GM23338 (cell line): ENCODE data around the gene SCFD2. TPM values are rescaled to one million over a fixed set of nuclear protein-coding genes. Genes with fewer than 3 reads are reported as not detected.

ENCODE experiments used
- ATAC-seq: fragments of 200-7000 bp; cut with Tn5 transposase; 3 replicates; pipeline ENCODE4 v1.9.1; 2020
- DNase-seq: peaks from one replicate; pipeline ENCODE4 v3.0.0-alpha.2; 2015; ENCODE audit warnings: low spot score
- H2AFZ ChIP-seq: fragments of 200-600 bp; sonication (generic); 2 replicates; pipeline ENCODE4 v1.8.0; 2016; ENCODE audit warnings: antibody characterized with exemption, mild to moderate bottlenecking, moderate library complexity
- H3F3A ChIP-seq: fragments of 200-600 bp; sonication (generic); replicated peaks from 2 replicates; pipeline ENCODE4 v1.8.0; 2017; ENCODE audit warnings: antibody characterized with exemption, mixed run types, low read depth
- H3K27ac ChIP-seq: fragments of 200-600 bp; sonication (generic); 2 replicates; pipeline ENCODE4 v1.6.1; 2016; ENCODE audit warnings: low read depth
- H3K27me3 ChIP-seq: fragments of 200-600 bp; sonication (generic); 2 replicates; pipeline ENCODE4 v1.8.0; 2016; ENCODE audit warnings: mild to moderate bottlenecking, mixed run types, moderate library complexity; ENCODE audit not compliant: insufficient read depth
- H3K36me3 ChIP-seq: fragments of 200-600 bp; sonication (generic); 2 replicates; pipeline ENCODE4 v1.8.0; 2016; ENCODE audit warnings: mild to moderate bottlenecking; ENCODE audit not compliant: insufficient read depth
- H3K4me1 ChIP-seq: fragments of 200-600 bp; sonication (generic); 2 replicates; pipeline ENCODE4 v1.8.0; 2016; ENCODE audit warnings: mild to moderate bottlenecking, moderate library complexity; ENCODE audit not compliant: insufficient read depth
- H3K4me2 ChIP-seq: fragments of 200-600 bp; sonication (generic); 2 replicates; pipeline ENCODE4 v1.7.1; 2017; ENCODE audit warnings: mixed run types
- H3K4me3 ChIP-seq: fragments of 200-600 bp; sonication (generic); 2 replicates; pipeline ENCODE4 v1.6.1; 2016; ENCODE audit warnings: mixed run types
- H3K79me2 ChIP-seq: fragments of 200-600 bp; sonication (generic); replicated peaks from 2 replicates; pipeline ENCODE4 v1.8.0; 2017; ENCODE audit warnings: mild to moderate bottlenecking; ENCODE audit not compliant: insufficient read depth
- H3K9me2 ChIP-seq: fragments of 200-600 bp; sonication (generic); 2 replicates; pipeline ENCODE4 v1.8.0; 2017; ENCODE audit not compliant: insufficient read depth
- H4K20me1 ChIP-seq: fragments of 200-600 bp; sonication (generic); replicated peaks from 2 replicates; pipeline ENCODE4 v1.8.0; 2017; ENCODE audit warnings: mild to moderate bottlenecking; ENCODE audit not compliant: insufficient read depth
- H3K27ac Mint-ChIP-seq: 2 replicates; pipeline ENCODE4 v1.8.0; 2020; ENCODE audit warnings: inconsistent platforms, mild to moderate bottlenecking, moderate library complexity, mixed read lengths
- H3K27me3 Mint-ChIP-seq: 3 replicates; pipeline ENCODE4 v1.8.0; 2022; ENCODE audit warnings: low read depth, mild to moderate bottlenecking, moderate library complexity, mixed read lengths, inconsistent platforms; ENCODE audit not compliant: insufficient read depth, poor library complexity
- H3K36me3 Mint-ChIP-seq: 3 replicates; pipeline ENCODE4 v1.8.0; 2021; ENCODE audit warnings: low read depth, mild to moderate bottlenecking, inconsistent platforms, moderate library complexity, mixed read lengths
- H3K4me1 Mint-ChIP-seq: 3 replicates; pipeline ENCODE4 v1.8.0; 2020; ENCODE audit warnings: mild to moderate bottlenecking, inconsistent platforms, mixed read lengths
- H3K4me3 Mint-ChIP-seq: 3 replicates; pipeline ENCODE4 v1.8.0; 2021; ENCODE audit warnings: moderate library complexity, mild to moderate bottlenecking, inconsistent platforms, mixed read lengths
- H3K9me3 Mint-ChIP-seq: 3 replicates; pipeline ENCODE4 v1.8.0; 2020; ENCODE audit warnings: moderate library complexity, mild to moderate bottlenecking, inconsistent platforms, mixed read lengths
- CREB1 ChIP-seq: fragments of 250-450 bp; sonication (Bioruptor Pico); IDR thresholded peaks from 2 replicates; pipeline ENCODE4 v1.5.0; 2020; ENCODE audit warnings: low read depth, mild to moderate bottlenecking, moderate library complexity
- JUNB ChIP-seq: IDR thresholded peaks from one replicate; pipeline ENCODE4 v1.6.1; 2016; ENCODE audit warnings: antibody characterized with exemption; ENCODE audit not compliant: unreplicated experiment
- POLR2AphosphoS5 ChIP-seq: IDR thresholded peaks from 2 replicates; pipeline ENCODE4 v1.6.1; 2016; ENCODE audit warnings: antibody characterized with exemption, low read depth
- STAT1 ChIP-seq: IDR thresholded peaks from one replicate; pipeline ENCODE4 v1.6.1; 2016; ENCODE audit warnings: antibody characterized with exemption; ENCODE audit not compliant: unreplicated experiment
- ZNF331 ChIP-seq: fragments of 250-450 bp; sonication (Bioruptor Pico); IDR thresholded peaks from 2 replicates; pipeline ENCODE4 v1.5.0; 2020; ENCODE audit warnings: low read depth, mild to moderate bottlenecking, moderate library complexity
- polyA plus RNA-seq: library from polyadenylated mRNA; unstranded; fragments of >200 nt; fragmentation: Nextera tagmentation; extraction: Ambion mirVana; gene quantifications from 2 replicates; pipeline ENCODE4 v1.2.1, GENCODE V29; 2016
- total RNA-seq: library from RNA; depleted of rRNA; stranded (reverse); fragments of >200 nt; shearing (Covaris generic); gene quantifications from 2 replicates; pipeline ENCODE4 v1.2.3, GENCODE V29; 2014
- TF ChIP-seq, protein P1 (sequence below), 2 experiments: fragments of 200-600 bp in 1 of 2; sonication (generic) in 1 of 2; conservative IDR thresholded peaks; 2 replicates each; pipeline versions ENCODE4 v1.5.1 to v1.6.1; 2016 to 2017; ENCODE audit warnings: antibody characterized with exemption in 2 of 2, low read depth in 2 of 2, mild to moderate bottlenecking in 2 of 2, moderate library complexity in 1 of 2
- TF ChIP-seq, protein P2 (sequence below): fragments of 250-450 bp; sonication (Bioruptor Pico); IDR thresholded peaks from 2 replicates; pipeline ENCODE4 v1.5.0; 2020; ENCODE audit warnings: mild to moderate bottlenecking, moderate library complexity

SCFD2 gene
- total and polyA plus RNA-seq, 2 experiments from 2014 or later: 5.7 to 17.5 TPM

DNA sequence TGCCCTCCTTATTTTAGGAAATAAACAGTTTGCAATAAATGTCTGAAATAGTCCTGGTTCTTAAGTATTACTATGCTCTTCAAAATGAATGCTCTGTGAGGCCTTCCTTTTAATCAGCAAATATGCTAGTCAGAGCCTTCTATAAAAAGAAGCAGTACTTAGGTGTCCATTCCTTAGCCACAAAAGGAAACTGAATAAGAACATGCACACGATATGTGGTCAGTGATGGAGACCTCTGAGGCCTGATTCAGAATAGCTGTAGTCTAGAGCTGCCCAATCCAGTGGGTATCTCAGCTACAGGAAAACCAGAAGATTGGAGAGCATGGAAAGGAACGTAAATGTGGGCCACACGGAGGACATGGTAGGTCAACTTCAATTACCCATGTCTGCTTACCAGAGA lies 361.9 kb downstream of the SCFD2 start:
- H3K9me2 ChIP-seq: peaks cover 19% of the 10 kb centered on the region
- no peaks in the 10 kb centered on the region for H3K36me3 ChIP-seq
- H3K4me1 ChIP-seq: no peaks in the 10 kb centered on the region
- H3K4me3 ChIP-seq: no peak overlapping the region
- no peaks in the 10 kb centered on the region for H4K20me1 ChIP-seq
- no peak overlapping the region for H3K27ac ChIP-seq
- no peak for DNase-seq
- Mint-ChIP-seq H3K27ac (no peak overlapping the region), H3K27me3 (no peaks in the 10 kb centered on the region), H3K36me3 (no peaks in the 10 kb centered on the region), H3K4me1 (no peaks in the 10 kb centered on the region), H3K4me3 (no peak overlapping the region), H3K9me3 (peaks cover 4% of the 10 kb centered on the region)
- TF ChIP-seq, protein P1, sequence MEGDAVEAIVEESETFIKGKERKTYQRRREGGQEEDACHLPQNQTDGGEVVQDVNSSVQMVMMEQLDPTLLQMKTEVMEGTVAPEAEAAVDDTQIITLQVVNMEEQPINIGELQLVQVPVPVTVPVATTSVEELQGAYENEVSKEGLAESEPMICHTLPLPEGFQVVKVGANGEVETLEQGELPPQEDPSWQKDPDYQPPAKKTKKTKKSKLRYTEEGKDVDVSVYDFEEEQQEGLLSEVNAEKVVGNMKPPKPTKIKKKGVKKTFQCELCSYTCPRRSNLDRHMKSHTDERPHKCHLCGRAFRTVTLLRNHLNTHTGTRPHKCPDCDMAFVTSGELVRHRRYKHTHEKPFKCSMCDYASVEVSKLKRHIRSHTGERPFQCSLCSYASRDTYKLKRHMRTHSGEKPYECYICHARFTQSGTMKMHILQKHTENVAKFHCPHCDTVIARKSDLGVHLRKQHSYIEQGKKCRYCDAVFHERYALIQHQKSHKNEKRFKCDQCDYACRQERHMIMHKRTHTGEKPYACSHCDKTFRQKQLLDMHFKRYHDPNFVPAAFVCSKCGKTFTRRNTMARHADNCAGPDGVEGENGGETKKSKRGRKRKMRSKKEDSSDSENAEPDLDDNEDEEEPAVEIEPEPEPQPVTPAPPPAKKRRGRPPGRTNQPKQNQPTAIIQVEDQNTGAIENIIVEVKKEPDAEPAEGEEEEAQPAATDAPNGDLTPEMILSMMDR (conservative IDR thresholded peaks at IDR 0.05; ENCODE audit: low read depth in 2 of 2): no peak
- TF ChIP-seq CREB1 (no peak), ZNF331 (no peak), POLR2AphosphoS5 (no peak), JUNB (no peak), STAT1 (no peak)
- TF ChIP-seq, protein P2, sequence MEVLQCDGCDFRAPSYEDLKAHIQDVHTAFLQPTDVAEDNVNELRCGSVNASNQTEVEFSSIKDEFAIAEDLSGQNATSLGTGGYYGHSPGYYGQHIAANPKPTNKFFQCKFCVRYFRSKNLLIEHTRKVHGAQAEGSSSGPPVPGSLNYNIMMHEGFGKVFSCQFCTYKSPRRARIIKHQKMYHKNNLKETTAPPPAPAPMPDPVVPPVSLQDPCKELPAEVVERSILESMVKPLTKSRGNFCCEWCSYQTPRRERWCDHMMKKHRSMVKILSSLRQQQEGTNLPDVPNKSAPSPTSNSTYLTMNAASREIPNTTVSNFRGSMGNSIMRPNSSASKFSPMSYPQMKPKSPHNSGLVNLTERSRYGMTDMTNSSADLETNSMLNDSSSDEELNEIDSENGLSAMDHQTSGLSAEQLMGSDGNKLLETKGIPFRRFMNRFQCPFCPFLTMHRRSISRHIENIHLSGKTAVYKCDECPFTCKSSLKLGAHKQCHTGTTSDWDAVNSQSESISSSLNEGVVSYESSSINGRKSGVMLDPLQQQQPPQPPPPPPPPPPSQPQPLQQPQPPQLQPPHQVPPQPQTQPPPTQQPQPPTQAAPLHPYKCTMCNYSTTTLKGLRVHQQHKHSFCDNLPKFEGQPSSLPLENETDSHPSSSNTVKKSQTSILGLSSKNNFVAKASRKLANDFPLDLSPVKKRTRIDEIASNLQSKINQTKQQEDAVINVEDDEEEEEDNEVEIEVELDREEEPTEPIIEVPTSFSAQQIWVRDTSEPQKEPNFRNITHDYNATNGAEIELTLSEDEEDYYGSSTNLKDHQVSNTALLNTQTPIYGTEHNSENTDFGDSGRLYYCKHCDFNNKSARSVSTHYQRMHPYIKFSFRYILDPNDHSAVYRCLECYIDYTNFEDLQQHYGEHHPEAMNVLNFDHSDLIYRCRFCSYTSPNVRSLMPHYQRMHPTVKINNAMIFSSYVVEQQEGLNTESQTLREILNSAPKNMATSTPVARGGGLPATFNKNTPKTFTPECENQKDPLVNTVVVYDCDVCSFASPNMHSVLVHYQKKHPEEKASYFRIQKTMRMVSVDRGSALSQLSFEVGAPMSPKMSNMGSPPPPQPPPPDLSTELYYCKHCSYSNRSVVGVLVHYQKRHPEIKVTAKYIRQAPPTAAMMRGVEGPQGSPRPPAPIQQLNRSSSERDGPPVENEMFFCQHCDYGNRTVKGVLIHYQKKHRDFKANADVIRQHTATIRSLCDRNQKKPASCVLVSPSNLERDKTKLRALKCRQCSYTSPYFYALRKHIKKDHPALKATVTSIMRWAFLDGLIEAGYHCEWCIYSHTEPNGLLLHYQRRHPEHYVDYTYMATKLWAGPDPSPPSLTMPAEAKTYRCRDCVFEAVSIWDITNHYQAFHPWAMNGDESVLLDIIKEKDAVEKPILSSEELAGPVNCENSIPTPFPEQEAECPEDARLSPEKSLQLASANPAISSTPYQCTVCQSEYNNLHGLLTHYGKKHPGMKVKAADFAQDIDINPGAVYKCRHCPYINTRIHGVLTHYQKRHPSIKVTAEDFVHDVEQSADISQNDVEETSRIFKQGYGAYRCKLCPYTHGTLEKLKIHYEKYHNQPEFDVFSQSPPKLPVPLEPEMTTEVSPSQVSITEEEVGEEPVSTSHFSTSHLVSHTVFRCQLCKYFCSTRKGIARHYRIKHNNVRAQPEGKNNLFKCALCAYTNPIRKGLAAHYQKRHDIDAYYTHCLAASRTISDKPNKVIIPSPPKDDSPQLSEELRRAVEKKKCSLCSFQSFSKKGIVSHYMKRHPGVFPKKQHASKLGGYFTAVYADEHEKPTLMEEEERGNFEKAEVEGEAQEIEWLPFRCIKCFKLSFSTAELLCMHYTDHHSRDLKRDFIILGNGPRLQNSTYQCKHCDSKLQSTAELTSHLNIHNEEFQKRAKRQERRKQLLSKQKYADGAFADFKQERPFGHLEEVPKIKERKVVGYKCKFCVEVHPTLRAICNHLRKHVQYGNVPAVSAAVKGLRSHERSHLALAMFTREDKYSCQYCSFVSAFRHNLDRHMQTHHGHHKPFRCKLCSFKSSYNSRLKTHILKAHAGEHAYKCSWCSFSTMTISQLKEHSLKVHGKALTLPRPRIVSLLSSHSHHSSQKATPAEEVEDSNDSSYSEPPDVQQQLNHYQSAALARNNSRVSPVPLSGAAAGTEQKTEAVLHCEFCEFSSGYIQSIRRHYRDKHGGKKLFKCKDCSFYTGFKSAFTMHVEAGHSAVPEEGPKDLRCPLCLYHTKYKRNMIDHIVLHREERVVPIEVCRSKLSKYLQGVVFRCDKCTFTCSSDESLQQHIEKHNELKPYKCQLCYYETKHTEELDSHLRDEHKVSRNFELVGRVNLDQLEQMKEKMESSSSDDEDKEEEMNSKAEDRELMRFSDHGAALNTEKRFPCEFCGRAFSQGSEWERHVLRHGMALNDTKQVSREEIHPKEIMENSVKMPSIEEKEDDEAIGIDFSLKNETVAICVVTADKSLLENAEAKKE (CRISPR knock-in tag): no peak
- ATAC-seq: no peak
- H3F3A ChIP-seq: no peaks in the 10 kb centered on the region
- H3K4me2 ChIP-seq: no peak overlapping the region
- no peaks in the 10 kb centered on the region for H3K79me2 ChIP-seq
- H2AFZ ChIP-seq: no peak overlapping the region
- no peaks in the 10 kb centered on the region for H3K27me3 ChIP-seq
